OCI-LY7 (cell line): ENCODE data around the gene SLC38A9.

ENCODE experiments used
- EZH2phosphoT487 ChIP-seq: fragments of 200-600 bp; sonication (generic); IDR thresholded peaks from 2 replicates; pipeline ENCODE4 v1.6.1; 2018; ENCODE audit warnings: low read depth, borderline replicate concordance, mild to moderate bottlenecking, mixed run types, antibody characterized with exemption, low read length, moderate library complexity, mixed read lengths
- TF ChIP-seq, protein P1 (sequence below): fragments of 200-600 bp; sonication (generic); conservative IDR thresholded peaks from 2 replicates; pipeline ENCODE4 v1.5.1; 2014; ENCODE audit warnings: mild to moderate bottlenecking, antibody characterized with exemption, low read length, moderate library complexity, mixed read lengths

DNA sequence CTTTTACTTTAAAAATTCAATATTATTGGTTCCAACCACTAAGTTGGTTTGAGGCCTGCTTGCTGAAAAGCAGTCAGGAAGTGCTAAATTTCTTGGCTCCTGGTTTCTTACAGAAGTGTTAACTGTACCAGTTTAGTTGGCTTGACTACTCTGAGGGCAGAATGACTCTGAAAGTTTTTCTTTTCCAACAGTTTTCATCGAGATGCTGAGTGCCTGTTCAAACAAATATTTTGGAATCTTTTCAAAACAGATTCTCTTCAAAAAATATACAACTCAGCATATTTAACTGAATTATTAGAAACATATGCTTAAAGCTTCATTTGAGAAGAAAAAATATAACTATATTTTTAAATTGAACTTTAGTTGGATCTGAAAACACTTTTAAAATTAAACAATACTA lies 37.0 kb downstream of the SLC38A9 start:
- TF ChIP-seq, protein P1, sequence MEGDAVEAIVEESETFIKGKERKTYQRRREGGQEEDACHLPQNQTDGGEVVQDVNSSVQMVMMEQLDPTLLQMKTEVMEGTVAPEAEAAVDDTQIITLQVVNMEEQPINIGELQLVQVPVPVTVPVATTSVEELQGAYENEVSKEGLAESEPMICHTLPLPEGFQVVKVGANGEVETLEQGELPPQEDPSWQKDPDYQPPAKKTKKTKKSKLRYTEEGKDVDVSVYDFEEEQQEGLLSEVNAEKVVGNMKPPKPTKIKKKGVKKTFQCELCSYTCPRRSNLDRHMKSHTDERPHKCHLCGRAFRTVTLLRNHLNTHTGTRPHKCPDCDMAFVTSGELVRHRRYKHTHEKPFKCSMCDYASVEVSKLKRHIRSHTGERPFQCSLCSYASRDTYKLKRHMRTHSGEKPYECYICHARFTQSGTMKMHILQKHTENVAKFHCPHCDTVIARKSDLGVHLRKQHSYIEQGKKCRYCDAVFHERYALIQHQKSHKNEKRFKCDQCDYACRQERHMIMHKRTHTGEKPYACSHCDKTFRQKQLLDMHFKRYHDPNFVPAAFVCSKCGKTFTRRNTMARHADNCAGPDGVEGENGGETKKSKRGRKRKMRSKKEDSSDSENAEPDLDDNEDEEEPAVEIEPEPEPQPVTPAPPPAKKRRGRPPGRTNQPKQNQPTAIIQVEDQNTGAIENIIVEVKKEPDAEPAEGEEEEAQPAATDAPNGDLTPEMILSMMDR = no peak
- TF ChIP-seq EZH2phosphoT487 = no peak
